ENCODE results near the gene GRM4.

DNA sequence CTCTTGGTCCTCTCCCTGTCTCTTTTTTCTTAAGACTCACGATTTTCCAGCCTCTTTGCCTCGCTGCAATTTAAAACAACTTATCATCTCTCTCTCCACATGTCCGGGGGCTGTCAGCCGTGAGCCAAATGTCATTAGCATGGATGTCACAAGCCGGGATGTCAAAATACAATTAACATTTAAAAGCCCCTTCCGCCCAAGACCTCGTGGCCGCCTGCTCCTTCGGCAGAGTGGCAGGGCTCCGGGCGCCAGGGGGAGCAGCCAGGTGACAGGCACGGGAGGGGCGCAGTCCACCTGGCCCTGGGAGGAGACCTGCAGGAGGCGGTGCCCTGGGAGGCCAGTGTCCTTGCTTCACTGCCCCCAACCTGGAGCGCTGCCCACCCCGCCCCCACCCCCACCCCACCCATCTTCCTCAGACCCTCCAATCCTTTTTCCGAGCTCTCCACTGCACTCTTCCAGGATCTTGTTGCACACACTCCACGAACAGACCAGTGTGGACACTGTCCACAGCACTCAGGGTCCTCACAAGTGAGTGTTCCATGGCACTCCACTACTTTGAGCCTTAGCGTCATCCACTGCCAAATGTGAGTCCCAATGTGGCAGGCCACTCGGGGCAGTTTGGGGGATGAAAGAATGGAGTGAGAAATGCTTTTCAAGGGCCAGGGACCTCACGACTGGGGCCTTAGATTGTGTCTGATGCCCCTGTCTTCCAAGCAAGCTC lies 5.6 kb upstream of the GRM4 start:
- TF ChIP-seq, protein P1, sequence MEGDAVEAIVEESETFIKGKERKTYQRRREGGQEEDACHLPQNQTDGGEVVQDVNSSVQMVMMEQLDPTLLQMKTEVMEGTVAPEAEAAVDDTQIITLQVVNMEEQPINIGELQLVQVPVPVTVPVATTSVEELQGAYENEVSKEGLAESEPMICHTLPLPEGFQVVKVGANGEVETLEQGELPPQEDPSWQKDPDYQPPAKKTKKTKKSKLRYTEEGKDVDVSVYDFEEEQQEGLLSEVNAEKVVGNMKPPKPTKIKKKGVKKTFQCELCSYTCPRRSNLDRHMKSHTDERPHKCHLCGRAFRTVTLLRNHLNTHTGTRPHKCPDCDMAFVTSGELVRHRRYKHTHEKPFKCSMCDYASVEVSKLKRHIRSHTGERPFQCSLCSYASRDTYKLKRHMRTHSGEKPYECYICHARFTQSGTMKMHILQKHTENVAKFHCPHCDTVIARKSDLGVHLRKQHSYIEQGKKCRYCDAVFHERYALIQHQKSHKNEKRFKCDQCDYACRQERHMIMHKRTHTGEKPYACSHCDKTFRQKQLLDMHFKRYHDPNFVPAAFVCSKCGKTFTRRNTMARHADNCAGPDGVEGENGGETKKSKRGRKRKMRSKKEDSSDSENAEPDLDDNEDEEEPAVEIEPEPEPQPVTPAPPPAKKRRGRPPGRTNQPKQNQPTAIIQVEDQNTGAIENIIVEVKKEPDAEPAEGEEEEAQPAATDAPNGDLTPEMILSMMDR (IDR thresholded peaks at IDR 0.05; ENCODE audit: insufficient read depth, low read length, poor library complexity, severe bottlenecking) = no peak
- TF ChIP-seq EZH2phosphoT487 (conservative IDR thresholded peaks at IDR 0.05; ENCODE audit: low read length) = no peak

Data from SU-DHL-6 (cell line).